HUES48 (cell line): ENCODE results near the gene AGAP3.

Source experiments
- H3K27ac ChIP-seq: one replicate; pipeline ENCODE4 v1.7.0; 2013; ENCODE audit warnings: low read depth, low read length, inconsistent platforms
- H3K27me3 ChIP-seq: 2 replicates; pipeline ENCODE4 v1.6.1; 2013; ENCODE audit warnings: mild to moderate bottlenecking, low read length; ENCODE audit not compliant: control insufficient read depth, insufficient read depth
- H3K36me3 ChIP-seq: 2 replicates; pipeline ENCODE4 v1.6.1; 2013; ENCODE audit warnings: low read length; ENCODE audit not compliant: control insufficient read depth, insufficient read depth
- H3K4me1 ChIP-seq: 2 replicates; pipeline ENCODE4 v1.6.1; 2013; ENCODE audit warnings: mild to moderate bottlenecking, low read length; ENCODE audit not compliant: control insufficient read depth, insufficient read depth
- H3K4me3 ChIP-seq: 2 replicates; pipeline ENCODE4 v1.5.1; 2013; ENCODE audit warnings: mild to moderate bottlenecking, low read depth, low read length
- H3K9ac ChIP-seq: 2 replicates; pipeline ENCODE4 v1.6.1; 2013; ENCODE audit warnings: mild to moderate bottlenecking, low read depth, low read length, moderate library complexity
- H3K9me3 ChIP-seq: 2 replicates; pipeline ENCODE4 v1.6.1; 2013; ENCODE audit warnings: low read length; ENCODE audit not compliant: control insufficient read depth, insufficient read depth

The AGAP3 gene

GRCh38 chr7:151175793-151176311 is 89.6 kb downstream of the AGAP3 start:
- Histone ChIP-seq H3K4me3 (no peak overlapping the region), H3K9me3 (peaks cover 5% of the 10 kb centered on the region), H3K27ac (no peak overlapping the region), H3K36me3 (no peaks in the 10 kb centered on the region), H3K4me1 (no peaks in the 10 kb centered on the region), H3K9ac (no peak overlapping the region), H3K27me3 (peaks cover 26% of the 10 kb centered on the region)

DNA sequence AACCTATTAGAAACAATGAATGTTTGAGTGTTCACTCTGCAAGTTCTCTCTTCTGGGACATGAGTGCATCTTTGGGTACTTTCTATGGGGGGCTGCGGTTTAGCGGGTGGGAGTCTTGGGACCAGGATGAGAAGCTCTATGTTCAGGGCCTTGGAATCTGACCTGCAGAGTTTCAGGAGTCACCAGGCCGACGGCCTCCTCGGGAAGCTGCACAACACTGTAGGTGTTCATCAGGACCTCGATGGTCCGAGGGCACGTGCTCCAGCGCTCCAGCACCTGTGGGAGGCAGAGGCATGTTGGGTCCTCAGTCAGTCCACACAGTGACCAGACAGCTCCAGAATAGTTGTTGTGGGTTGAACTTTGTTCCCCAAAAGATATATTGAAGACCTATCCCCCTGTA is 90.1 kb downstream of the AGAP3 start:
- no peak overlapping the region for H3K27ac ChIP-seq
- H3K4me3 ChIP-seq: no peak overlapping the region
- H3K9me3 ChIP-seq: peaks cover 5% of the 10 kb centered on the region
- no peak overlapping the region for H3K9ac ChIP-seq
- H3K27me3 ChIP-seq: peaks cover 20% of the 10 kb centered on the region
- H3K36me3 ChIP-seq: no peaks in the 10 kb centered on the region
- H3K4me1 ChIP-seq: no peaks in the 10 kb centered on the region

- no peaks in the 10 kb centered on the region for H3K36me3 ChIP-seq
- peaks cover 5% of the 10 kb centered on the region for H3K9me3 ChIP-seq
- no peak overlapping the region for H3K4me3 ChIP-seq
- H3K4me1 ChIP-seq: no peaks in the 10 kb centered on the region
- H3K9ac ChIP-seq: no peak overlapping the region
- peaks cover 14% of the 10 kb centered on the region for H3K27me3 ChIP-seq
- no peak overlapping the region for H3K27ac ChIP-seq
Observed at GRCh38 chr7:151177310-151177709, 91.0 kb downstream of the AGAP3 start.

- Histone ChIP-seq H3K27ac (no peak overlapping the region), H3K4me1 (no peaks in the 10 kb centered on the region), H3K36me3 (no peaks in the 10 kb centered on the region), H3K9ac (no peak overlapping the region), H3K9me3 (peaks cover 1% of the 10 kb centered on the region), H3K4me3 (no peak overlapping the region), H3K27me3 (peaks cover 8% of the 10 kb centered on the region)
Observed at GRCh38 chr7:151178236-151178635, 92.0 kb downstream of the AGAP3 start.

DNA sequence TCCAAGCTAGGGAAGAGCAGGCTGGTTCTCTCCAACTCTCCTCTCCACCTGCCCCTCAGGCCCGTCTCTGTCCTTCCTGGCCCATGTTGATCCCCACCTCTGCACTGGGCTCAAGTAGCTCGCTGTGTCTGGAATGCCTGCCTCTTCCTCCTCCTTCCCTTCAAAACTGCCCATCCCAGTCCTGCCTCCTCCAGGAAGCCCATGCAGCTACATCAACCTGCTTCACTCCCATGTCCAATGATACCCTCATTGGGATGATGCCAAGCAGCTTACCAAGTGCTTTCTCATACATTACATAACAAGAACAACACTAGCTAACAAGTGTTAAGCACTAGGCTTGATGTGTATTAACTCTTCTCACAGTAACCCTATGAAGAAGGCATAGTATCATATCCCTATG is 92.6 kb downstream of the AGAP3 start:
- Histone ChIP-seq H3K4me3 (no peak overlapping the region), H3K27ac (no peak overlapping the region), H3K9ac (no peak overlapping the region), H3K27me3 (peaks cover 2% of the 10 kb centered on the region; the same call in 1 of the 2 replicates), H3K36me3 (no peaks in the 10 kb centered on the region), H3K9me3 (no peaks in the 10 kb centered on the region), H3K4me1 (no peaks in the 10 kb centered on the region)

DNA sequence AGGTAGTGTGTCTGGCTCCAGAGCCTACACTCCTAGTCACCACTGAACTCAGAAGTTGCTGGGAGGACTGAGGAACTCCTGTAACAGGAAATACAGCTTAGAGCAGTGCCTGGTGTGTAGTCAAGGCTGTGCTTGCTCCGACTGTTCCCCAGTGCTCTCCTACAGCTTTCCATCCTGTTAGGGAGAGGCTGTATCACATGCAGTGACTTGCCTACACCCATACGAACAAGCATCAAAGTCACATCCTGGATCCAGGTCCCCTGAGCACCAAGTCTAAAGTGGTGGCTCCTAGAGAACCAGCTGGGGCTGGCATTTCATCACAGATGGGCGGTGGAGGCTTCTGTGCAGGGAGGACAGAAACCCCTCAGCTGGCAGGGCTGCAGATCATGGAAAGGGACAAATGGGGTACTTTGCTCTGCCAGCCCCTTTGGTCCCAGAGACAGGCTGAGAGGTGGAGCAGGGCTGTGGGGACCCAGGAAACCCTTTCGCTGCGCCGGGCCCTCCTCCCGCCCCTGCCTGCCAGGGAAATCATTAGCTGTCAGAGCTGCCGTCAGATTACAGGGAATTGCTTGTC is 93.1 kb downstream of the AGAP3 start:
- no peak overlapping the region for H3K9ac ChIP-seq
- no peaks in the 10 kb centered on the region for H3K9me3 ChIP-seq
- H3K4me3 ChIP-seq: no peak overlapping the region
- H3K36me3 ChIP-seq: no peaks in the 10 kb centered on the region
- no peak overlapping the region for H3K27ac ChIP-seq
- H3K27me3 ChIP-seq: no peaks in the 10 kb centered on the region; the same call in 1 of the 2 replicates
- no peaks in the 10 kb centered on the region for H3K4me1 ChIP-seq

DNA sequence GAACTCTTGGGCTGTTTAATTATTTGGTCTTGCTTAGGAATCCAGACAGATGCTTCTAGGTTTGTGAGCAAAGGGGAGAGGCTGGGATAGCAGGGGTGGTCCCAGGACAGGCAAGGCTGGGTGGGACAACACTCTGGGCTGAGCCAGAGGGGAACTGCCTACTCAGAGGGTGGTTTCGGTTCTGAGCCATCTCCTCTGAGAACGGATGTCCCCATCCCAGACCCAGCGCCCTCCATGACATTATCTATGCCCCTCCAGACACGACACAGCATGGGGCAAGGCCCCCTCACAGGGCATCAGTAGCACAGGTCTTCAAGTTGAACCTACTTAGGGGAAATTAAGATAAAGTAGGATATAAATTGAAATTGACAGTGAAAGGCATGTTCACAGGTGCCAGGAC is 93.7 kb downstream of the AGAP3 start:
- H3K9me3 ChIP-seq: no peaks in the 10 kb centered on the region
- no peak overlapping the region for H3K27ac ChIP-seq
- H3K4me3 ChIP-seq: no peak overlapping the region
- H3K36me3 ChIP-seq: no peaks in the 10 kb centered on the region
- H3K9ac ChIP-seq: no peak overlapping the region
- no peaks in the 10 kb centered on the region; the same call in 1 of the 2 replicates for H3K27me3 ChIP-seq
- no peaks in the 10 kb centered on the region for H3K4me1 ChIP-seq

- no peak overlapping the region for H3K27ac ChIP-seq
- no peak overlapping the region for H3K9ac ChIP-seq
- H3K36me3 ChIP-seq: no peaks in the 10 kb centered on the region
- H3K9me3 ChIP-seq: no peaks in the 10 kb centered on the region
- no peaks in the 10 kb centered on the region; the same call in 1 of the 2 replicates for H3K27me3 ChIP-seq
- no peak overlapping the region for H3K4me3 ChIP-seq
- no peaks in the 10 kb centered on the region for H3K4me1 ChIP-seq
Observed at GRCh38 chr7:151181011-151181431, 94.7 kb downstream of the AGAP3 start.

- H3K4me1 ChIP-seq: no peaks in the 10 kb centered on the region
- H3K9me3 ChIP-seq: no peaks in the 10 kb centered on the region
- no peak overlapping the region for H3K27ac ChIP-seq
- no peak overlapping the region for H3K4me3 ChIP-seq
- H3K9ac ChIP-seq: no peak overlapping the region
- H3K27me3 ChIP-seq: no peaks in the 10 kb centered on the region; the same call in 1 of the 2 replicates
- H3K36me3 ChIP-seq: no peaks in the 10 kb centered on the region
Observed at GRCh38 chr7:151185762-151186639, 99.7 kb downstream of the AGAP3 start.

- no peaks in the 10 kb centered on the region for H3K4me1 ChIP-seq
- no peaks in the 10 kb centered on the region for H3K36me3 ChIP-seq
- H3K9ac ChIP-seq: no peak within 1 kb of the TSS
- H3K4me3 ChIP-seq: no peak within 1 kb of the TSS
- H3K27me3 ChIP-seq: no peaks in the 10 kb centered on the region; the same call in 1 of the 2 replicates
- H3K27ac ChIP-seq: no peak within 1 kb of the TSS
- no peaks in the 10 kb centered on the region for H3K9me3 ChIP-seq
Observed at GRCh38 chr7:151186640-151187408, 100.5 kb downstream of the AGAP3 start, which contains the start of gene ASB10. Gene ASB10 (minus strand): TSS chr7:151187250. CDS start chr7:151187130, 120 bp downstream.
